SIG-M5 treated with dmso at 0.1 percent for 504 hours (cell line): ENCODE measurements around the gene DDI2.
A peak's percentile ranks its signal among the peaks of the same experiment; 100 is the strongest.
"Not testable (repeated sequence)": the region's sequence is repeated elsewhere in the genome, so short reads cannot be mapped to it uniquely, and the experiment has no call there.

Experiments used
- DNase-seq: peaks from one replicate; lab custom pipeline; 2025; ENCODE audit not compliant: unreplicated experiment; lab: John Stamatoyannopoulos, UW

The DDI2 gene

DNA sequence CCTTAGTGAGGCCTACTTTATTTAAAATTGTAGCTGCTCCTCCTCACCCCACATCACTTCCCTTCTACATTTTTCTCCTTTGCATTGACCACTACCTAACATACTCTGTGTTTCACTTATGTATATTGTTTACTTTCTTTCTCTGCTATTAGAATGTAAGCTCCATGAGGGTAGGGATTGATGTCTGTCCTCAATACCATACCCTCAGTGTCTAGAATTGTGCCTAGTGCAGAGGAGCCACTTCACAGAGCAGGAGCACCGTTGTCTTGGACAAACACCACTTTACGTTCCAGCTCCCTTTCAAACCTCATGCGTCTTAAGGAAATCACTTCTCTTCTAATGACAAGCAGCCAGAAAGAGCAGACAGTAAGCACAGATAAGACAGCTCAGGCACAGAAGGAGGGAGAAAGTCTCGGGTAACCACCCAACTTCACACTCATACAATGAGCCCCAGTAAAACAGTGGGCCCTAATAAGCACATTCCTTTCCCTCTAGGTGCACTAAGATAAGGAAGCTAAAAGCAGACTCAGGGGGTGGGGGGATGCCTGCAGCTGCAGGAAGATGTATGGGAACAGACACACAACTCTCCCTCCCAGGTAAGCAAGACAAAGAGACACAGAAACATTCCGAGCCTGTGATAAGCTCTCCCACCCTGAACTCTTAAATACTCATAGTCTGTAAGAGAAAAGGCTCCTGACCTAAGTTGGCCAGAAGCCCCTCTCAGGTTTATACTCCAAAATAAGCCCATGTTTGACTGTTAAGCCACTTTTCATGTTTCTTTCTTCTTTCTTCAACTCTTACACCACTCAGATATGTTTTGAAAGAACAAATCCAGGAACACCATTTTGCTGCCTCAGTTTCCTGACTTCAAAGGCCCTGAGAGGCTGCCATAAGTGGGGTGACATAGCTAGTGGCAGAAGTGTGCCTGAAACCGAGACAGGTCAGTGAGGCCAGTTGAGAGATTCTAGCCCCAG lies 59.7 kb downstream of the DDI2 start:
- DNase-seq, result no peak

DNA sequence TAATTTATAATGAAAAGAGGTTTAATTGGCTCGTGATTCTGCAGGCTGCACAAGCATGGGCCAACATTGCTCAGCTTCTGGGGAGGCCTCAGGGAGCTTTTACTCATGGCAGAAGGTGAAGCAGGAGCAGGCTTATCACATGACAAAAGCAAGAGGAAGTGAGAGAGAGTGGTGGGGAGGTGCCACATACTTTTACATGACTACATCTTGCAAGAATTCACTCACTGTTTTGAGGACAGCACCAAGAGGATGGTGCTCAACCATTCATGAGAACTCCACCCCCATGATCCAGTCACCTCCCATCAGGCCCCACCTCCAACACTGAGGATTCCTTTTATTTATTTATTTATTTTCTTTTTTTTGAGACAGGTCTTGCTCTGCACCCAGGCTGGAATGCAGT lies 61.3 kb downstream of the DDI2 start:
- DNase-seq, result peak; percentile 63

- no peak for DNase-seq
Measured at GRCh38 chr1:15680131-15680530, 62.9 kb downstream of the DDI2 start.

- DNase-seq, result peak; percentile 55
Measured at GRCh38 chr1:15680561-15681348, 63.5 kb downstream of the DDI2 start.

DNA sequence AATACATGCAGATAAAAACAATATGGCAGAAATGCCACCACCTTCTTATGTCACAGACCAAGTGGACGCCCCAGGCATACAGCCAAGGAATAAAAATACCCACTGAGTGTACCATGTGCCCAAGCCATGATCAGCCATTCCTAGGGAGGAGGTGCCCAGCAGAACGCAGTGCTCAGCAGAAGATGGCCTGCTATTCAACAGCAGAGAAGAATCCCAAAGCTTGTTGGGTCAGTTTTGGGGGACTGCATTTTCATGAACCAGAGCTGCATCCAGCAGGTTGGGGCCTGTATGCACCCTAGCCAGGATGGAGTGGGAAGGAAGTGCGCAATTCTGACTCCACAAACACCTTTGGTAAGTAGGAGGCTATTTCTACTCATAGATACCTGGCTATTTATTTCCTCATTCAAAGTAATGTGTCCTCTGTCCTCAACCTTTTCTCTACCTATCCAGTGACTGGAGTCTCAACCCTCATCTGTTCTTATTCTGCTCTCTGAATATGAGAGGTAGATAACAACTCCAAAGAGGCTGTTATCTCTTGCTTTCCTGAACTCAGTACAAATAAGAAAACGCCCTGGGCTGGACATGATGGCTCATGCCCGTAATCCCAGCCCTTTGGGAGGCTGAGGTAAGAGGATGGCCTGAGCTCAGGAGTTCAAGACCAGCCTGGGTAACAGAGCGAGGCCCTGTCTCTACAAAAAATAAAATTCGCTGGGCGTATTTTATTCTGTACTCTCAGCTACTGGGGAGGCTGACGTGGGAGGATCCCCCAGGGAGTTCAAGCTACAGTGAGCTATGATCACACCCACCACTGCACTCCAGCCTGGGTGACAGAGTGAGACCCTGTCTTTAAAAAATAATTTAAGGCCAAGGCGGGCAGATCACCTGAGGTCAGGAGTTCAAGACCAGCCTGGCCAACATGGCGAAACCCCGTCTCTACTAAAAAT lies 64.4 kb downstream of the DDI2 start:
- no peak for DNase-seq

DNA sequence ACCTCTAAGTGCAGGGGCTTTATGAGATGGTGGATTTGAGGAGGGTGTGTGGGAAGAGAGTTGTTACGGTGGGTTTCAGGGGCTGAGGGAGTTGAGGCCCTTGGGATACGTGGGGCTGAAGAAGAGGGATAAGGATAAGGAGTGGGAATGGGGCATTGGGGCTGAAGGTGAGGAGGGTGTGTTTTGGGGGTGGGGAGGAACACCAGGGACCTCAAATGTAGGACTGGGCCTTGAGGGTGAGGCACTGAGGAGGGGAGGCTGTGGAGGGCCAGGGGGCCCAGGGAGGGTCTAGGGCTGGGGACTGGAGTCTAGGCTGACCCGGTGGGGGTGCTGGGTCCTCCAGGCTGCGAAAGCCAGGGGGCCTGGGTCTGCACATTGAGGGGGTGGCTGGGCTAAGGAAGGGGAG lies 65.7 kb downstream of the DDI2 start:
- no peak for DNase-seq

GRCh38 chr1:15683345-15684039 lies 66.2 kb downstream of the DDI2 start:
- no peak for DNase-seq

- DNase-seq, result no peak
Measured at GRCh38 chr1:15684042-15684461, 66.8 kb downstream of the DDI2 start, which contains the start of gene PLEKHM2. Gene PLEKHM2, plus strand, starts transcription at chr1:15684320. Its CDS starts 239 bp downstream, at chr1:15684559.

- no peak for DNase-seq
Measured at GRCh38 chr1:15684468-15685291, 67.4 kb downstream of the DDI2 start.

DNA sequence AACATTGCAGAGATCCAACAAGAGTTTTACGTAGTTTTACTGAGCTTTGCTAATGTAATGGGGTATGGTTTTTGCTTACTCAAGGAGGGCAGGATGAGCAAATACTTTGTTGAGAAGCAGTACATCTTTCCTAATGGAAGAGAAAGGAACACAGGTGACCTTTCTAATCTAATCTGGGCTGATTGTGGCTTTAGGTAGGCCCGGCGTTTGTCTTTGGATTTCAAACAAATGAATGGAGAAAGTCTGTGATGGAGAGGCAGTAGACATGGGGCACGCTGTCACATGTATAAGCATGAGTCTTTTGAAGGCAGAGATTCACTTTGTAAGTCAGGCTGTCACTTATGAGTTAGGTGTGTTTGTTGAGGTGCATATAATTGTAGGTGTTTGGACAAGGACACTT lies 68.6 kb downstream of the DDI2 start:
- no peak for DNase-seq

DNA sequence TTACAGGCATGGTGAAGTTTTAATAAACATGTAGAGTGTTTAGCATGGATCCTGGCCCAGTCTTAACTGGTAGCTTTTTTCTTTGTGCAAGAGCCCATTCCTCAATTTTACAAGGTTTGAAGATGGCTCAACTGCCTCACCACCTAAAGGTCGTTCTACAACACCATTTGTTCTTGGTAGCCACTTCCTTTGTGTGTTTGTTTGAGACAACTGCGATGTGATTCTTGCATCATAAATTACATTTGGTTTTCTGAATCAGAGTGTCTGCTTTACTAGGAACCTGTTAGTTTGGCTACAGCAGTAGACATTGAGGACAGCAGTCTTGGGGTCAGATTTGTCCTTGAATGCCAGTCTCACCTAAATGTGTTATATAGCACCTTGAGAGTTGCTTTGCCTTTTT lies 70.2 kb downstream of the DDI2 start:
- no peak for DNase-seq

GRCh38 chr1:15690317-15690716 lies 73.1 kb downstream of the DDI2 start:
- no peak for DNase-seq

- DNase-seq, result no peak
Measured at GRCh38 chr1:15691434-15692032, 74.3 kb downstream of the DDI2 start.

DNA sequence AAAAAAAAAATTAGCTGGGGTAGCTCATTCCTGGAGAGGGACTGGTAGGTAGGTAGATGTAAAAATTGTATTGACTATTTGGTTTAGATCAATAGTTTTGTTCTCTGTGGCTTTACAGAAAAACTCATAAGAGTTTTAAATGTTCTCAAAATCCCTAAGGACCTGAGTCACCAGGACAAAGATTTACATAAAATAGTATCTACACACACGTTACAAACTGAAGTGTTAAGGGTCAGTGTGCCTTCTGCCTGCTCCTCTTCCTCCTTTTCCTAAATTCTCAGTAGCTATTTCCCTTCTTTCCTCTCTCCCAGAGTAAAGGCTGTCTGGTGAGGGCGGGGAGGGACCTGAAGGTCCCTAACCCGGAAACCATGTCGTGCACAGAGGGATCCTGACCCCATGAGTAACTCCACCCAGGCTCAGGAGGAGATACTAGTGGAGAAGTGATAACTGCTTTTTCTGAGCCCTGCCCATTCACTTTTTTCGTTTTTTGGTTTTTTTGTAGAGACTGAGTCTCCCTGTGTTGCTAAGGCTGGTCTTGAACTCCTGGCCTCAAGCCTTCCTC lies 74.9 kb downstream of the DDI2 start:
- no peak for DNase-seq

- DNase-seq, result no peak
Measured at GRCh38 chr1:15693371-15693770, 76.1 kb downstream of the DDI2 start.

- DNase-seq, result peak; percentile 90
Measured at GRCh38 chr1:15696956-15697521, 79.8 kb downstream of the DDI2 start.

DNA sequence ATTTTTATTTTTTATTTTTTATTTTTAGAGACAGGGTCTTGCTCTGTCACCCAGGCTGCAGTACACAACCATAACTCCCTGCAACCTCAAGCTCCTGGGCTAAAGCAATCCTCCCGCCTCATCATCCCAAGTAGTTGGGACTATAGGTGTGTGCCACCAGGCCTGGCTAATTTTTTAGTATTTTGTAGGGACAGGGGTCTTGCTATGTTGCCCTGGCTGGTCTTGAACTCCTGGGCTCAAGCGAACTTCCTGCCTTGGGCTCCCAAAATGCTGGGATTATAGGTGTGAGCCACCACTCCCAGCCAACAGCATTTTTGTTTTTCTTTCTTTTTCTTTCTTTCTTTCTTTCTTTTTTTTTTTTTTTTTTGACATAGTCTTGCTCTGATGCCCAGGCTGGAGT lies 80.9 kb downstream of the DDI2 start:
- DNase-seq, result no peak

- not testable (repeated sequence) for DNase-seq
Measured at GRCh38 chr1:15699321-15699720, 82.1 kb downstream of the DDI2 start.
